Neuronal stem cell (in vitro differentiated cells): Measurements from ENCODE around the gene S100P.

Experiments
- DNase-seq: peaks from one replicate; pipeline ENCODE4 v3.0.0-alpha.2; 2013; ENCODE audit warnings: low spot score
- H2AFZ ChIP-seq: one replicate; pipeline ENCODE4 v1.6.1; 2013; ENCODE audit warnings: mild to moderate bottlenecking, low read length, inconsistent platforms
- H2AK5ac ChIP-seq: 2 replicates; pipeline ENCODE4 v1.6.1; 2013; ENCODE audit warnings: low read depth, mild to moderate bottlenecking, inconsistent platforms, low read length, moderate library complexity, mixed read lengths
- H2BK120ac ChIP-seq: 2 replicates; pipeline ENCODE4 v1.6.1; 2013; ENCODE audit warnings: low read depth, mild to moderate bottlenecking, inconsistent platforms, low read length, moderate library complexity, mixed read lengths
- H2BK12ac ChIP-seq: one replicate; pipeline ENCODE4 v1.6.1; 2013; ENCODE audit warnings: low read length, inconsistent platforms
- H2BK15ac ChIP-seq: 2 replicates; pipeline ENCODE4 v1.6.1; 2013; ENCODE audit warnings: mild to moderate bottlenecking, low read length, inconsistent platforms, mixed read lengths
- H2BK5ac ChIP-seq: one replicate; pipeline ENCODE4 v1.6.1; 2013; ENCODE audit warnings: inconsistent platforms, mild to moderate bottlenecking, low read length, moderate library complexity
- H3K14ac ChIP-seq: one replicate; pipeline ENCODE4 v1.6.1; 2013; ENCODE audit warnings: low read length, inconsistent platforms
- H3K18ac ChIP-seq: 2 replicates; pipeline ENCODE4 v1.6.1; 2013; ENCODE audit warnings: low read length, inconsistent platforms
- H3K23ac ChIP-seq: 2 replicates; pipeline ENCODE4 v1.6.1; 2013; ENCODE audit warnings: low read depth, mild to moderate bottlenecking, mixed read lengths, low read length, inconsistent platforms; ENCODE audit not compliant: poor library complexity
- H3K27ac ChIP-seq: replicated peaks from 3 replicates; pipeline ENCODE4 v1.5.1; 2013; ENCODE audit warnings: low read length, inconsistent platforms
- H3K27me3 ChIP-seq, 3 experiments: 2 replicates each; pipeline ENCODE4 v1.6.1; 2013; ENCODE audit warnings: low read length in 3 of 3, mild to moderate bottlenecking in 2 of 3, inconsistent platforms in 1 of 3, low read depth in 1 of 3, mixed read lengths in 1 of 3, moderate library complexity in 1 of 3; ENCODE audit not compliant: control insufficient read depth in 3 of 3, insufficient read depth in 3 of 3
- H3K36me3 ChIP-seq, 2 donors: replicated peaks in 1 of 2; 2 replicates each; pipeline ENCODE4 v1.6.1; 2013; ENCODE audit warnings: low read length in 2 of 2; ENCODE audit not compliant: control insufficient read depth in 2 of 2, insufficient read depth in 2 of 2
- H3K4ac ChIP-seq: 2 replicates; pipeline ENCODE4 v1.6.1; 2013; ENCODE audit warnings: inconsistent platforms, mild to moderate bottlenecking, low read length, moderate library complexity
- H3K4me1 ChIP-seq, 2 donors: 1 replicate in 1 of 2; 2 replicates in 1 of 2; pipeline ENCODE4 v1.6.1; 2013; ENCODE audit warnings: low read length in 2 of 2, low read depth in 1 of 2; ENCODE audit not compliant: control insufficient read depth in 2 of 2, insufficient read depth in 1 of 2
- H3K4me2 ChIP-seq: one replicate; pipeline ENCODE4 v1.6.1; 2013; ENCODE audit warnings: mild to moderate bottlenecking, low read length, inconsistent platforms; ENCODE audit not compliant: insufficient read depth, poor library complexity, severe bottlenecking
- H3K4me3 ChIP-seq, 2 donors: 2 replicates each; pipeline ENCODE4 v1.5.1; 2013; ENCODE audit warnings: low read length in 2 of 2, mild to moderate bottlenecking in 2 of 2, inconsistent platforms in 1 of 2, moderate library complexity in 1 of 2
- H3K79me1 ChIP-seq: one replicate; pipeline ENCODE4 v1.6.1; 2013; ENCODE audit warnings: low read depth, mild to moderate bottlenecking, inconsistent platforms, low read length, moderate library complexity
- H3K9ac ChIP-seq: one replicate; pipeline ENCODE4 v1.6.1; 2013; ENCODE audit warnings: mild to moderate bottlenecking, low read depth, low read length, inconsistent platforms; ENCODE audit not compliant: poor library complexity
- H3K9me3 ChIP-seq, 2 donors: replicated peaks in 1 of 2; 2 replicates each; pipeline versions ENCODE3 to v1.6.1; 2013; ENCODE audit warnings: low read length in 2 of 2, mild to moderate bottlenecking in 2 of 2, inconsistent platforms in 1 of 2, low read depth in 1 of 2, mixed read lengths in 1 of 2, moderate library complexity in 1 of 2; ENCODE audit not compliant: control insufficient read depth in 2 of 2, insufficient read depth in 1 of 2
- H4K8ac ChIP-seq: one replicate; pipeline ENCODE4 v1.6.1; 2013; ENCODE audit warnings: low read depth, mild to moderate bottlenecking, inconsistent platforms, low read length, moderate library complexity
- H4K91ac ChIP-seq: one replicate; pipeline ENCODE4 v1.6.1; 2013; ENCODE audit warnings: low read length, low read depth, mild to moderate bottlenecking, inconsistent platforms; ENCODE audit not compliant: poor library complexity
- WGBS, 2 donors: extraction: QIAGEN DNeasy Blood & Tissue Kit; methylation state at CpG; one replicate each; pipeline ENCODE4 v1.1.7; 2013; ENCODE audit warnings: missing lambda C conversion rate in 2 of 2, mixed read lengths in 1 of 2; ENCODE audit not compliant: insufficient read length in 2 of 2, insufficient replicate concordance in 1 of 2; ENCODE audit errors: extremely low coverage in 2 of 2; 5-methylcytosine and 5-hydroxymethylcytosine counted together

S100P gene

GRCh38 chr4:6742507-6742906 lies 48.8 kb downstream of the S100P start:
- Histone ChIP-seq H3K9me3 (no peaks in the 10 kb centered on the region), H4K91ac (no peak overlapping the region)

GRCh38 chr4:6742989-6743388 lies 49.3 kb downstream of the S100P start:
- WGBS, 2 donors, result no CpG with 5 or more reads among the region's 11 CpGs
- no peaks in the 10 kb centered on the region for H3K27me3 ChIP-seq
- no peak overlapping the region for H3K27ac ChIP-seq
- H2BK120ac ChIP-seq, result no peak overlapping the region
- no peak overlapping the region for H2BK12ac ChIP-seq
- H2AK5ac ChIP-seq, result no peak overlapping the region
- no peak overlapping the region for H3K14ac ChIP-seq
- H3K9me3 ChIP-seq, result no peaks in the 10 kb centered on the region
- H3K79me1 ChIP-seq, result no peaks in the 10 kb centered on the region
- H3K23ac ChIP-seq, result no peak overlapping the region
- no peak overlapping the region for H2BK5ac ChIP-seq
- no peak overlapping the region for H3K9ac ChIP-seq
- peaks cover 2% of the 10 kb centered on the region in 2 donors for H3K4me1 ChIP-seq
- no peak overlapping the region for H3K4ac ChIP-seq
- no peak overlapping the region for H4K91ac ChIP-seq
- H4K8ac ChIP-seq, result no peak overlapping the region
- H3K4me2 ChIP-seq, result no peak overlapping the region
- H3K4me3 ChIP-seq, result no peak overlapping the region
- no peak for DNase-seq
- no peak overlapping the region for H2AFZ ChIP-seq
- no peaks in the 10 kb centered on the region for H3K36me3 ChIP-seq
- no peak overlapping the region for H2BK15ac ChIP-seq
- H3K18ac ChIP-seq, result no peak overlapping the region

More at GRCh38 chr4:6742507-6742906, 48.8 kb downstream of the S100P start:
- Histone ChIP-seq H2AK5ac (no peak overlapping the region), H3K4ac (no peak overlapping the region), H3K27me3 (no peaks in the 10 kb centered on the region), H3K27ac (no peak overlapping the region), H2BK120ac (no peak overlapping the region), H3K4me1 (peaks cover 0 to 2% of the 10 kb centered on the region in 2 donors), H3K36me3 (no peaks in the 10 kb centered on the region), H3K23ac (no peak overlapping the region), H2BK12ac (no peak overlapping the region), H4K8ac (no peak overlapping the region), H2BK5ac (no peak overlapping the region), H2BK15ac (no peak overlapping the region), H2AFZ (no peak overlapping the region), H3K9ac (no peak overlapping the region), H3K79me1 (no peaks in the 10 kb centered on the region), H3K14ac (no peak overlapping the region), H3K4me3 (no peak overlapping the region), H3K4me2 (no peak overlapping the region), H3K18ac (no peak overlapping the region)
- DNase-seq, result no peak
- no CpG with 5 or more reads among the region's 2 CpGs for WGBS, 2 donors
